OCI-LY7 (cell line): ENCODE data around the gene HGS. TPM values are rescaled to one million over a fixed set of nuclear protein-coding genes. Genes with fewer than 3 reads are reported as not detected.

ENCODE experiments used
- BruUV-seq: library from RNA; stranded (reverse); fragments of 400-500 nt; replicated peaks from 2 replicates; lab custom pipeline; 2021; lab: Mats Ljungman, UMichigan
- CTCF ChIA-PET: fragments of 300-600 bp; sonication (Branson Sonifier 250); formaldehyde crosslinking; loops from one replicate; lab custom pipeline; 2022; ENCODE audit warnings: antibody characterized with exemption; ENCODE audit not compliant: unreplicated experiment; lab: Charles Lee
- POLR2A ChIA-PET: fragments of 300-600 bp; sonication (Branson Sonifier 250); formaldehyde crosslinking; loops from one replicate; lab custom pipeline; 2022; ENCODE audit warnings: antibody characterized with exemption; lab: Charles Lee
- DNase-seq: peaks from one replicate; pipeline ENCODE4 v3.0.0-alpha.2; 2015; ENCODE audit warnings: low spot score
- H2AFZ ChIP-seq: fragments of 200-600 bp; sonication (generic), shearing (Covaris generic); 2 replicates; pipeline ENCODE4 v1.6.1; 2014; ENCODE audit warnings: mild to moderate bottlenecking, antibody characterized with exemption, low read length, moderate library complexity
- H3K27ac ChIP-seq: fragments of 200-600 bp; sonication (generic); 2 replicates; pipeline ENCODE4 v1.5.1; 2014; ENCODE audit warnings: mixed run types, low read depth, mild to moderate bottlenecking, moderate library complexity, low read length, inconsistent platforms; ENCODE audit not compliant: poor library complexity, severe bottlenecking
- H3K36me3 ChIP-seq: fragments of 200-600 bp; sonication (generic); 2 replicates; pipeline ENCODE4 v1.6.1; 2014; ENCODE audit warnings: mild to moderate bottlenecking, antibody characterized with exemption, low read length, moderate library complexity, mixed read lengths; ENCODE audit not compliant: insufficient read depth
- H3K4me1 ChIP-seq: fragments of 200-600 bp; sonication (generic); 2 replicates; pipeline ENCODE4 v1.5.1; 2014; ENCODE audit warnings: mild to moderate bottlenecking, low read length; ENCODE audit not compliant: insufficient read depth, poor library complexity, severe bottlenecking
- H3K4me2 ChIP-seq: fragments of 200-600 bp; sonication (generic); 2 replicates; pipeline ENCODE4 v1.6.1; 2014; ENCODE audit warnings: mild to moderate bottlenecking, low read length
- H3K4me3 ChIP-seq: fragments of 200-600 bp; sonication (generic); 2 replicates; pipeline ENCODE4 v1.5.1; 2014; ENCODE audit warnings: mild to moderate bottlenecking, low read depth, low read length; ENCODE audit not compliant: poor library complexity, severe bottlenecking
- H3K79me2 ChIP-seq: fragments of 200-600 bp; sonication (generic); 2 replicates; pipeline ENCODE4 v1.6.1; 2016; ENCODE audit warnings: low read depth, mild to moderate bottlenecking, low read length, moderate library complexity, mixed read lengths; ENCODE audit not compliant: insufficient read depth
- H3K9me2 ChIP-seq: fragments of 200-600 bp; sonication (generic); 2 replicates; pipeline ENCODE4 v1.6.1; 2016; ENCODE audit warnings: mild to moderate bottlenecking, low read length, mixed read lengths; ENCODE audit not compliant: insufficient read depth
- H3K9me3 ChIP-seq: fragments of 200-600 bp; sonication (generic); 2 replicates; pipeline ENCODE4 v1.6.1; 2014; ENCODE audit warnings: mild to moderate bottlenecking, mixed run types, low read length, mixed read lengths
- H4K20me1 ChIP-seq: fragments of 200-600 bp; sonication (generic); 2 replicates; pipeline ENCODE4 v1.6.1; 2014; ENCODE audit warnings: mild to moderate bottlenecking, antibody characterized with exemption, low read length, moderate library complexity, mixed read lengths; ENCODE audit not compliant: insufficient read depth
- EZH2phosphoT487 ChIP-seq: fragments of 200-600 bp; sonication (generic); IDR thresholded peaks from 2 replicates; pipeline ENCODE4 v1.6.1; 2018; ENCODE audit warnings: low read depth, borderline replicate concordance, mild to moderate bottlenecking, mixed run types, antibody characterized with exemption, low read length, moderate library complexity, mixed read lengths
- intact Hi-C: fragments of 100-400 bp; cut with micrococcal nuclease; formaldehyde crosslinking; loops from one replicate; pipeline ENCODE4 v1.10.0; 2022; ENCODE audit not compliant: unreplicated experiment
- total RNA-seq, 2 experiments: library from RNA; depleted of rRNA in 1 of 2; stranded (reverse); fragments of >200 nt in 1 of 2; shearing (Covaris generic) in 1 of 2; gene quantifications; 2 replicates each; pipeline ENCODE4 v1.2.3, GENCODE V29; 2014 to 2022
- TF ChIP-seq, protein P1 (sequence below): fragments of 200-600 bp; sonication (generic); conservative IDR thresholded peaks from 2 replicates; pipeline ENCODE4 v1.5.1; 2014; ENCODE audit warnings: mild to moderate bottlenecking, antibody characterized with exemption, low read length, moderate library complexity, mixed read lengths

The HGS gene
- total RNA-seq, 2 experiments from 2014 or later, result 162 to 175 TPM

DNA sequence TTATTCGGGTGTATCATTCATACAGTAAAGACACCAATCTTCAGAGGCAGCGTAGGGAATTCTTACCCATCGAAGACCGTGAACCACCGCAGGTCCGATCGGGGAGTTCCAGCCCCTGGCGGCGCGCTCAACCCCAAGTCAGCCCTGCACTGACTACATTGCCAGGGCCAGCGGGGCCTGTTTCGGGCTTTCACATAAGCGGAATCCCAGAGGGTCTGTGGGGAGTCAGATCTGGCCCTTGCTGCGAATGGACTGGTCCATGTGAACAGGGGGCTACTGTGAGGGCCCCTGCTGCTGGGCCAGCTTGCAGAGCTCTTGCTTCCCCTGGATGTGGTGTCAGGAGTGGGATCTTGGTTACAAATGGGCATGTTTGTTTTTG is 35.1 kb upstream of the HGS start:
- Histone ChIP-seq H3K4me2 (no peak overlapping the region), H3K9me2 (no peaks in the 10 kb centered on the region)
- BruUV-seq, result no TSS peak

DNA sequence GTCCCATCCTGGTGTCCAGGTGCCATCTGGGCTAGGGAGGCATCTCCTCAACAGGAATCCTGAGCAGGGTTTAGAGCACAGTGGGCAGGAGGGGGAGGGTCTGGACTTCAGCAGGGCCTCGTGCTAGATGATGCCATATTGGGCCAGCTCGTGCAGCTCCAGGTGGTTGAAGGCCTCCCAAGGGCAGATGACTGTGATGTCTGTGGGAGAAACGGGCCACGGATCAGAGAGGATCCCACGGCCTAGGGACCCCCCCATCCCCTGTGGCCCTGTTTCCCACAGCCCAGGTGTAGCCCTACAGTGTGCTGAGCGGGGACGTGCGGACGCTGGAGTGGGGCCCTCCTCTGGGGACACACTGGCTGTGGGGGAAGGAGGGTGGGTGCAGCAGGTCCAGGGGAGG is 32.9 kb upstream of the HGS start:
- CTCF ChIA-PET, result no interaction called here
- Histone ChIP-seq H3K9me3 (no peaks in the 10 kb centered on the region), H4K20me1 (no peaks in the 10 kb centered on the region), H3K4me2 (no peak overlapping the region), H3K27ac (no peak overlapping the region), H3K4me3 (no peak overlapping the region), H3K79me2 (no peaks in the 10 kb centered on the region), H3K9me2 (no peaks in the 10 kb centered on the region), H3K36me3 (no peaks in the 10 kb centered on the region), H3K4me1 (peaks cover 11% of the 10 kb centered on the region), H2AFZ (no peak overlapping the region)
- intact Hi-C loops, result no loop called here
- BruUV-seq, result no TSS peak
- no peak for TF ChIP-seq EZH2phosphoT487
- TF ChIP-seq, protein P1, sequence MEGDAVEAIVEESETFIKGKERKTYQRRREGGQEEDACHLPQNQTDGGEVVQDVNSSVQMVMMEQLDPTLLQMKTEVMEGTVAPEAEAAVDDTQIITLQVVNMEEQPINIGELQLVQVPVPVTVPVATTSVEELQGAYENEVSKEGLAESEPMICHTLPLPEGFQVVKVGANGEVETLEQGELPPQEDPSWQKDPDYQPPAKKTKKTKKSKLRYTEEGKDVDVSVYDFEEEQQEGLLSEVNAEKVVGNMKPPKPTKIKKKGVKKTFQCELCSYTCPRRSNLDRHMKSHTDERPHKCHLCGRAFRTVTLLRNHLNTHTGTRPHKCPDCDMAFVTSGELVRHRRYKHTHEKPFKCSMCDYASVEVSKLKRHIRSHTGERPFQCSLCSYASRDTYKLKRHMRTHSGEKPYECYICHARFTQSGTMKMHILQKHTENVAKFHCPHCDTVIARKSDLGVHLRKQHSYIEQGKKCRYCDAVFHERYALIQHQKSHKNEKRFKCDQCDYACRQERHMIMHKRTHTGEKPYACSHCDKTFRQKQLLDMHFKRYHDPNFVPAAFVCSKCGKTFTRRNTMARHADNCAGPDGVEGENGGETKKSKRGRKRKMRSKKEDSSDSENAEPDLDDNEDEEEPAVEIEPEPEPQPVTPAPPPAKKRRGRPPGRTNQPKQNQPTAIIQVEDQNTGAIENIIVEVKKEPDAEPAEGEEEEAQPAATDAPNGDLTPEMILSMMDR, result no peak
- DNase-seq, result no peak
- POLR2A ChIA-PET, result interaction anchor here (0.7 kb wide), 1 partner anchor 10 kb away, joined by 3 read pairs; no protein-coding TSS in a partner anchor

More for the DNA sequence above, 35.1 kb upstream of the HGS start:
- no peak for TF ChIP-seq EZH2phosphoT487
- TF ChIP-seq, protein P1, result no peak
- H4K20me1 ChIP-seq, result no peaks in the 10 kb centered on the region
- H3K4me3 ChIP-seq, result no peak overlapping the region
- no peaks in the 10 kb centered on the region for H3K36me3 ChIP-seq
- H3K9me3 ChIP-seq, result no peaks in the 10 kb centered on the region
- ChIA-PET POLR2A (interaction anchor here (0.6 kb wide), 1 partner anchor 16 kb away, joined by 5 read pairs; no protein-coding TSS in a partner anchor), CTCF (no interaction called here)
- no peak for DNase-seq
- no peak overlapping the region for H3K27ac ChIP-seq
- no peaks in the 10 kb centered on the region for H3K79me2 ChIP-seq
- H2AFZ ChIP-seq, result no peak overlapping the region
- H3K4me1 ChIP-seq, result peaks cover 10% of the 10 kb centered on the region
- intact Hi-C loops, result no loop called here

- no peak overlapping the region for H3K27ac ChIP-seq
- no peaks in the 10 kb centered on the region for H3K9me2 ChIP-seq
- no TSS peak for BruUV-seq
- ChIA-PET CTCF (no interaction called here), POLR2A (no interaction called here)
- H3K9me3 ChIP-seq, result no peaks in the 10 kb centered on the region
- H3K4me1 ChIP-seq, result peaks cover 11% of the 10 kb centered on the region
- TF ChIP-seq, protein P1, result no peak
- TF ChIP-seq EZH2phosphoT487, result no peak
- no peak for DNase-seq
- H3K4me2 ChIP-seq, result no peak overlapping the region
- no peaks in the 10 kb centered on the region for H3K36me3 ChIP-seq
- intact Hi-C loops, result no loop called here
- no peak overlapping the region for H2AFZ ChIP-seq
- H3K79me2 ChIP-seq, result no peaks in the 10 kb centered on the region
- H4K20me1 ChIP-seq, result no peaks in the 10 kb centered on the region
- H3K4me3 ChIP-seq, result no peak overlapping the region
Observed at GRCh38 chr17:81651692-81652091, 32.1 kb upstream of the HGS start.
